GM23248 (cell line): Measurements from ENCODE around the gene KYAT1.

Experiments used
- EZH2 ChIP-seq: fragments of 200-600 bp; sonication (generic); IDR thresholded peaks from 2 replicates; pipeline ENCODE4 v1.6.1; 2018; ENCODE audit warnings: antibody characterized with exemption, mild to moderate bottlenecking; ENCODE audit not compliant: insufficient read depth, poor library complexity, severe bottlenecking
- EZH2phosphoT487 ChIP-seq: fragments of 200-600 bp; sonication (generic); IDR thresholded peaks from 2 replicates; pipeline ENCODE4 v1.6.1; 2018; ENCODE audit warnings: antibody characterized with exemption, moderate library complexity, mild to moderate bottlenecking, low read depth; ENCODE audit not compliant: insufficient read depth

DNA sequence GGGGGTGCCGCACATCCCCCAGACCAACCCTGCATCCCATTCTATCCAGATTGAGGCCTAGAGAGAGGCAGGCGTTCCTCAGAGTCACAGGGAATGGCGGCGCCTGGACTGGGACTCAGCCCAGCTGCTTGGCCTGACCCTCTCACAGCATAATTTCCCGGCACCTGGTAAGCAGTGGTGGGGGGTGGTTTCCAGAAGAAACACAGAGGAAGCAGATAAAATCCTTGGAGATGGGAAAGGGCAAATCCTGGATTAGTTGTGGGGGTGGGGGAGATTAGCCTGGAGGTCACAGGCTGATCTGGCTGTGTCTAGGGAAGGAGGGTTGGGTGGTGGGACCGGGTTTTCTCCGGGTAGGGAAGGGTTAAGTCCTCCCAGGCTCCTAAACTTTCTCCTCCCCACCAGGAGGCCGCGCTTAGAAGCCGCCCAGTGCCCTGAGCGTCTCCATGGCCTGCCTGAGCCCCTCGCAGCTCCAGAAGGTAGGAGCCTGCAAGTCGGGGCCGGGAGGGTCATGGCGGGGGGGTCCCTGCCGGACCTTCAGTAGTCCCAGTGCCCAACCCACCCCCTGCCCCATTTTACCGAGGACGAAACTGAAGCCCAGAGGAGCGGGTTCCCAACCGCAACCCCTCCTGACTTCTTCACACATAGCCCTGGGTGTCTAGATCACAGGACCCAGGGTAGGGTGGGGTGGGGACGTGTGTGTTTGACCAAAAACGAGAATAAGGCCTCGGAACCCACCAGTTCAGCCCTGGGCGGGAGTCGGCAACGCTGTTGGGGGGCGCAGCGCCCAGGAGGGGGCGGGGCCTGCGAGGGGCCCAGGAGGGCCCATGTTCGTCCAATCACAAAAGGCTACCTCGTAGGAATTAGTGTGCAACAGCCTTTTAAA, 40.4 kb upstream of the KYAT1 start:
- TF ChIP-seq EZH2phosphoT487 (no peak), EZH2 (no peak)
